GM18498 (cell line): ENCODE results near the gene XDH.

ENCODE experiments used
- ATAC-seq: cut with Tn5 transposase; IDR thresholded peaks from one replicate; pipeline ENCODE4 v1.9.1; 2021; ENCODE audit warnings: mild to moderate bottlenecking, moderate library complexity; ENCODE audit not compliant: unreplicated experiment

XDH gene

DNA sequence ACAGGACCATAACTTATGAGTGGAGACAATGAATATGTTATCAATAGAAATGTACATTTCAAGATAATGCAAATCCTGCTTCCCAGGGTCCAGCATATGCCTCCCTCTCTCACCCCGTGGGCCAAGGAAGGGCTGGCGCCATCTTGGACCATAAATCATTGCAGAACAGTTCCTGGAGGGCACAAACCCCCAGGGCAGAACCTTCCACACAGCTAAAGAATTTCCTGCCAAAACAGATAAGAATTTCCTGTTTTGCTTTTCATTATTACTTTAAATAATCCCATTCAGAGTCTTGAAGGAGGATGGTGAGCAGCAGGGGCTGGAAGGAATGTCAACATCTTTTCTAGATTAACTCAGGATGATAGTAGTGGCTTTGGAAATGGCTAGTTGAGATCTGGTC lies 126.9 kb downstream of the XDH start:
- no peak for ATAC-seq

DNA sequence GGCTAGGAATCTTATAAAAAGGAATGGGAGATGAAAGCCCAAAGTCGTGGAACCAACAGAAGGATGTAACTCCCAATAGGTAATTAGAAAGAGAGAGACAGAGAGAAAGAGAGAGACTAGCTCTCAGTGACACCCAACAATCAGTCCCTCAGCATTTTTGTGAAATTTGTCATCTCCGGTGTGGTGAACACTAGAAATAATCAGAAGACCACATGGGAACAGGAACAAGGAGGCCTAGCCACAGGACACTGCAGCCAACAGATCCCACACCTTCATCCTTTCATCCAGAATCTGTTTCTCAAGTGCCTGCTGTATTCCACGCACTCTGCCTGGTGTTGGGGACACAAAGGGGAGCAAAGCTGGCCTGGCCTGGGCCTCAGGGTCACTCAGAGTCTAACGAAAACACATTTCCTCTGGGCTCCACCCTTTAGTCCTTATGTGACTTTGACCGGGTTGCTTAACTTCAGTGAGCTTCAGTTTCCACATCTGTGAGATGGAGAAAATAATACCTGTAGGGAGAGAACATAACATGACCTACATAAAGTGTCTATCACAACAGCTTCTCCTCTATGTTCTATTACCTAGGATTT lies 127.5 kb downstream of the XDH start:
- no peak for ATAC-seq

DNA sequence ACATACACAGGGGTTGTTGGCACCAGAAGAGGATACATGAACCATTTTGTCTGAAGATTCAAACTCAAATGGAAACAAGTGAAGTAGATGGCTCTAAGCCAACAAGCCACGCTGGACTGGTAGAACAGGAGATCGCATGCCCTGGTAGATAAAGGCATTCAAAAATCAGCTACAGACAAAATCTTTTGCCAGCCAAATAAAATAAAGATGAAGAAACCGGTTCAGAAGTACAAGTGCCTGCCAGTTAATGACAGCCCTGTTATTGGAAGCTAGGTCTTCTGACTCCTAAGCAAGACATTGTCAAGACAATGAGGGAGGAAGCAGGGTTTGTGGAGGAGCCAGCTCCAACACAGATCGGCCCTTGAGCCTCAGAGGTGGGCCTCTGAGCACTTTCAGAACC lies 128.3 kb downstream of the XDH start:
- ATAC-seq, result no peak
